HG02981 (cell line): Measurements from ENCODE around the gene CST4.
"Not testable (repeated sequence)": the region's sequence is repeated elsewhere in the genome, so short reads cannot be mapped to it uniquely, and the experiment has no call there.

ENCODE experiments used
- ATAC-seq: cut with Tn5 transposase; IDR thresholded peaks from one replicate; pipeline ENCODE4 v1.9.1; 2021; ENCODE audit warnings: mild to moderate bottlenecking, moderate library complexity; ENCODE audit not compliant: unreplicated experiment

Gene CST4

DNA sequence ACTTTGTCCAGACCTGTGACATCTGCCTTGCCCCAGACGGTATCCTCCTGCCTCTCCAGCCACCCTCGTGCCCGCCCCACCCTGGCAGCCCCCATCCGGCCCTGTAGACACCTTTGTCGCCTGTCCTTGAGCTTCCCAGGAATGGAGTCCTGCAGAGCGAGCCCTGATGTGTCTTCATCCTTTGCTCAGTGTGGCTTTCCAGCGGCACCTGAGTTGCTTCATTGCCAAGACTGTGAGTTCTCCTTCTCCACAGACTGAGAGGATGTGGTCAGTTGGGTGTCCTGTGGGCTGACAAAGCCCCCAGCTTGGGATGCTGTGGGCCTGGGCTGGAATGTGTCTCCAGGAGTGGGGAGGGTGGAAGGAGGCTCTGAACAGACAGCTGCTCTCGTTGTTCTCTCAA, 1.7 kb upstream of the CST4 start:
- ATAC-seq: no peak

DNA sequence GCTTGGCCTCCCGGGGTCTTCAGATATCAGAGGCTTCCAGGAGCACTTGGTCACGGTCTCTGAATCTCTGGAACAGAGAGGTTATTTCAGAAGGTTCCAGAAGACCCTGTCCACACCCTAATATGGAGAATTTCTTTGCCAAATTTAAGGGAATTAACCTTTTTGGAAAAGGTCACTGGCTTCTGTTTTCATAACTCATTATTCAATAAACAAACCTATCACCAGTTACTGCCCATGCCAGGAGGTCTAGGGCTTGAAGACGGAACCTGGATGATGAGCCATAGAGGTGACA, 507 bp upstream of the CST4 start:
- ATAC-seq: no peak

- no peak for ATAC-seq
These were observed 852 bp downstream of the CST4 start for GRCh38 chr20:23687986-23688385.

- ATAC-seq: no peak
These were observed 2.6 kb downstream of the CST4 start for GRCh38 chr20:23686046-23686750.

DNA sequence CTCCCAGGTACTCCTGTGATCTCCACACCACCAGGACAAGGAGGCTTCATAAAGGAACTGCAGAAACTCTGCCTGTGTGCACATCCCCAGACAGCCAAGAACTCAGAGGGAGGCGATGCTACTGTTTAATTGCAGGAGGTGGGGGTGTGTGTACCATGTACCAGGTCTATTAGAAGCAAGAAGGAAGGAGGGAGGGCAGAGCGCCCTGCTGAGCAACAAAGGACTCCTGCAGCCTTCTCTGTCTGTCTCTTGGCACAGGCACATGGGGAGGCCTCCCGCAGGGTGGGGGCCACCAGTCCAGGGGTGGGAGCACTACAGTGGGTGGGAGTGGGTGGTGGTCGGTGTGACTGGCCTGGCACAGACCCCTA, 3.3 kb downstream of the CST4 start:
- ATAC-seq: not testable (repeated sequence)

GRCh38 chr20:23684261-23684660, 4.6 kb downstream of the CST4 start:
- no peak for ATAC-seq

DNA sequence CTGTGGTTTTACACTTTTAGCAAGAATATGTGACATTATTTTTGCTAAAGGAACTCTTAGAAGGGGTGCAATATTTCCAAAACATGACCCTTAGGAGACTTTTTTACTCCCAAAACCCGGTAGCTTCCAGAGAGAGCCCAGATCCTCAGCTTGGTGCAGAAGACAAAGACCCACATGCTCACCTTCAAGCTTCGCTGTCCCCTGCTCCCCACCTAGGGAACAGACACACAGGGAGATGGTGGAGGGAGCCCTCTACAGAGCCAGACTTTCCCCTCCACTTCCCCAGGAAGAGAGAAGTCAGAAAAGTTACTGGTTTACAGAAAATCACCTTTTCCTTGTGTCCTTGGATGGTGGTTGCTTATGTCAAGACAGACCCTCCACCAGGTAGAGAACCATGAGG, 5.0 kb downstream of the CST4 start:
- no peak for ATAC-seq

- ATAC-seq: no peak
These were observed 5.6 kb downstream of the CST4 start for GRCh38 chr20:23683281-23683680.

GRCh38 chr20:23680146-23680545, 8.7 kb downstream of the CST4 start:
- no peak for ATAC-seq

GRCh38 chr20:23679133-23680092, 9.4 kb downstream of the CST4 start:
- ATAC-seq: no peak

- no peak for ATAC-seq
These were observed 15.6 kb downstream of the CST4 start for GRCh38 chr20:23673209-23673608.

GRCh38 chr20:23672158-23672557, 16.7 kb downstream of the CST4 start:
- no peak for ATAC-seq

- no peak for ATAC-seq
These were observed 17.4 kb downstream of the CST4 start for GRCh38 chr20:23671479-23671878.

DNA sequence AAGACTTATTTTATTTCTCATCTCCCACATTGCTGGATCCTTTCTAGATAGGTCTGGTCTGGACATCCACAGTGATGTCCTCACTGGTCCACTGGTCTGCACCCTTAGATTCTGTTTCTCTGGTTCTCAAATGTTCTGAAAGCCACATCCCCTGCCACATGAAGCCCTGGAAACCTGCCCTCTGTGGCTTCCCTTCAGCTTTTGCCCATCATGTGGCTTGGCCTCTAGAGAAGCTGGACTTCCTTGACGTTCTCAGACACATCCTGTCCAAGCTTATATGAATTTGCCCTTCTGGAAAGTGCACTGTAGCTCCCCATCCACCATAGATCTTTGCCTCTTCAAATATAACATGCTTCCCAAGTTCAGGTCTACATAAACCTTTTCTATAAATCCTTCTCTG, 18.5 kb downstream of the CST4 start:
- ATAC-seq: no peak

DNA sequence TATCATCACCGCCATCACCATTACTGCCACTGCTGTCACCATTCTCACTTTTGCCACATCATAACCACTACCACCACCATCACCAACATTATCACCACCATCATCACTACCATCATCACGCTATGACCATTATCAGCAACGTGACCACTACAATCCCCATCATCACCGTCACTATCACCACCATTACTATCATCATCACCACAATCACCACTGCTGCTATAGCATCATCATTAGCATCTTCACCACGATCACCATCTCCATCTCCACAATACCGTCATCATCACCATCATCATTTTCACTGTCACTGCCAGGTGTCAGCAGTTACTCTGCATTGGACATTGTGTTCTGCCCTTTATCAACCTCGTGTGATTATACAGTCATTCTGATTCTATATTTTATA, 19.0 kb downstream of the CST4 start:
- ATAC-seq: no peak

DNA sequence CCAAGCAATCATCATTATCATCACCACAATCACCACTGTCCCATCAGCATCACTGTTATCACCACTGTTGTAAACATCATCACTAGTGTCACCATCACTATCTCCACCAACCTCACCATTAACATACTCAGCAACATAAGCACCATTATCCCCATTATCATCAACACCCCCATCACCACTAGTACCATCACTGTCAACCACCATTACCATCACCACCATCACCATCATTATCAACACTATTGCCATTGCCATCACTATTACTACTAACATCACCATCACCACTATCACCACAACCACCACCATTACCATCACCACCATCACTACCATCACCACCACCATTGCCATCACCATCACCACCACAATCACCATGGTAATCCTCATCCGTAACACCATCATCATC, 19.5 kb downstream of the CST4 start:
- no peak for ATAC-seq

DNA sequence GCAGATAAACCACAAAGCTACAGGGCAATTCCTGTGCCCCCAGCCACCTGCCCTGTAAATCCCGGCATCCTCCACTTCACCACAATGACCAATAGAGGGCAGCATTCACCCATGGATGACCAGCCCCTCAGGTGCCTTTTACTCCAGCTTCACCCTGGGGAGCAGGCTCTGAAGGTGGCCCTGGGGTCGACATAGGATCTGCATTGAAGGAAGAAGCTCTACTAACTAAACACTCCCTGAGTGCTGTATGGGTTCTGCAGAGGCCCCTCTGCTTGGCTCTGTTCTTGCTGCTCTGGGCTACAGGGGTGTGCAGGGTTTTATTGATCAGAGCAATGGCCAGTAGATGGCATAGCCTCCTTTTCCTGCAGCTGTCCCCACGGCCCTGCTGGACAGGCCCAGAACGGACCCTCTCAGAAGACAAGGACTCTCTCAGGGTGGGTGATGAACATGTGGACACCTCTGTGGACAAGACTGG, 20.3 kb downstream of the CST4 start:
- peak; percentile 63 for ATAC-seq

DNA sequence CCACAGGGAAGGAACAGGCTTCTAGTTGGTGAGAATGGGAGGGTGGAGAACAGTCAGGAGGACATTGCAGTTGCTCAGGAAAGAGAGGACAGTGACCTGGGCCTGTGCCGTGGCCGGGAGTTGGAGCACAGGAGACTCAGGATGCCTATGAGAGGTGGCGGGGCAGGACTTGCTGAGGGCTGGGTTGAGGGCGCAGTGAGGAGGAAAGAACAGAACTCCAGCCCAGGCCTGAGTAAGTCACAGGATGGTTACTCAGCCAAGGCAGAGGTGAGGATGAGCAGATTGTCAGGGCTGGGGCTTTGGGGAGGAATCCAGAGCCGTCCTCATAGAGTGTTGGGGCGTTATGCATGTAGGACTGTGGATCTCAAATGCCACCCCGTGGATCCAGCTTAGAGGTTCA, 21.2 kb downstream of the CST4 start:
- no peak for ATAC-seq

DNA sequence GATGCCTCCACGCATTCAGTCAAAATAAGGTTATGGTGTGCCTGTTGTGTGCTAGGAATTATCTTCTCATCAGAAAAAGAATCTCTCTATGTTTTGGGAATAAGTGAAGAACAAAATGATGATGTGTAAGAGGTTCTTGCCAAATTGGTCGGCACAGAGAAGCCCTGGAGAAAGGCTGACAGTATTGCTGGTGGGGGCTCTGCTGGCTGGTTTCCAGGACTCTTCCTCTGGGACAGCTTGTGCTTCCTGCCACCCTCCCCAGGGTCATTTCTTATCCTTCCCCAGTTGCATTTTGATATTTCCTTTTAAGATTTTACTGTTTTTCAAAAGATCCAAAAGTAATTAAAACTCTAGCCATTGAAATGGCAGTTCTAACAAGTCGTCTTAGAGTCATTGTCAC, 22.1 kb downstream of the CST4 start:
- no peak for ATAC-seq

DNA sequence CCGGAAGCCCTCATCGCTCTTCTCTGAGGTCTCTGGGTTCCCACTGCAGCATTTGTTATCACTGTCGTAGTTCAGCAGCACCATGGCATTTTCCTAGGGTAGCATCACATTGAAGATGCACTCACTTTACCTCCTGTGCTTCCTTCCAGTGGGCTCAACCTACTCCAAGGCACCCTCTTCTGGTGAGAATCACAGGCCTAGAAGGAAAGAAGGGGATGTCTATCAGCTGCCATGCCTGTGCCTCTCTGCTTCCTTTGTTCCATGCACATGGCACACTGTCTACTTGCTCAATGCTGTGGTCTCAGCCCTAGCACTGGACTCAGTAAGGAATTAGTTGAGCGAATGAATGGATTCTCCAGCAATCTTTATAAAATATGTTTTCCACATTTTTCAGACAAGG, 22.6 kb downstream of the CST4 start:
- ATAC-seq: no peak

DNA sequence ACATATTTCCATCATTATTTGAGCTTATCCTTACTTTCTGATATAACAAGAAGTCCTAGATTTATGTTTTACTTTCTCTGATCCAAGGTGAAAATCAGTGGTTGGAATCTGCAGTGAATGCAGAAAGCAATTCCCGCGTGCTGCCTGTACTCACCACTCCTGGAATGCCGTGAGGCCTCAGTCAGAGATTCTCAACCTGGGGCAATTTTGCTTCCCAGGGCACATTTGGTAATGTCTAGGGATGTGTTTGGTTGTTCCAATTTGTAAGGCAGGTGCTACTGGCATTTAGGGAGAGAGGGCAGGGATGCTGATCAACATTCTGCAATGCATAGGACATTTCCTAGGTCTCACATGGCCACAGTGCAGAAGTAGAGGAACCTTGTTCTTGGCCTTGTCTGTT, 23.9 kb downstream of the CST4 start:
- ATAC-seq: no peak

- ATAC-seq: not testable (repeated sequence)
These were observed 24.8 kb downstream of the CST4 start for GRCh38 chr20:23664046-23664445.
